ENCODE results near the gene DOK5.
"Not testable (repeated sequence)": the region's sequence is repeated elsewhere in the genome, so short reads cannot be mapped to it uniquely, and the experiment has no call there.

Gene DOK5

GRCh38 chr20:54472607-54473006, 2.8 kb upstream of the DOK5 start:
- DNase-seq (ENCODE audit: low spot score), result no peak

GRCh38 chr20:54473340-54473739, 2.1 kb upstream of the DOK5 start:
- no peak for DNase-seq (ENCODE audit: low spot score)

GRCh38 chr20:54474046-54474445, 1.3 kb upstream of the DOK5 start:
- DNase-seq (ENCODE audit: low spot score), result no peak

- no peak for DNase-seq (ENCODE audit: low spot score)
These were observed 527 bp upstream of the DOK5 start for GRCh38 chr20:54474866-54475265.

- DNase-seq (ENCODE audit: low spot score), result no peak
These were observed 996 bp downstream of the DOK5 start for GRCh38 chr20:54476169-54477009.

- DNase-seq (ENCODE audit: low spot score), result no peak
These were observed 2.0 kb downstream of the DOK5 start for GRCh38 chr20:54477191-54477955.

GRCh38 chr20:54479138-54479906, 3.9 kb downstream of the DOK5 start:
- no peak for DNase-seq (ENCODE audit: low spot score)

GRCh38 chr20:54479937-54480336, 4.5 kb downstream of the DOK5 start:
- DNase-seq (ENCODE audit: low spot score), result not testable (repeated sequence)

GRCh38 chr20:54481442-54481841, 6.0 kb downstream of the DOK5 start:
- DNase-seq (ENCODE audit: low spot score), result no peak

- DNase-seq (ENCODE audit: low spot score), result no peak
These were observed 10.2 kb downstream of the DOK5 start for GRCh38 chr20:54485631-54486030.

- DNase-seq (ENCODE audit: low spot score), result no peak
These were observed 11.2 kb downstream of the DOK5 start for GRCh38 chr20:54486585-54486984.

GRCh38 chr20:54488442-54488841, 13.0 kb downstream of the DOK5 start:
- no peak for DNase-seq (ENCODE audit: low spot score)

GRCh38 chr20:54491506-54491905, 16.1 kb downstream of the DOK5 start:
- no peak for DNase-seq (ENCODE audit: low spot score)

GRCh38 chr20:54494303-54495006, 19.1 kb downstream of the DOK5 start:
- no peak for DNase-seq (ENCODE audit: low spot score)

- DNase-seq (ENCODE audit: low spot score), result no peak
These were observed 22.7 kb downstream of the DOK5 start for GRCh38 chr20:54497931-54498718.

GRCh38 chr20:54499111-54499510, 23.7 kb downstream of the DOK5 start:
- DNase-seq (ENCODE audit: low spot score), result no peak

GRCh38 chr20:54502179-54502578, 26.8 kb downstream of the DOK5 start:
- DNase-seq (ENCODE audit: low spot score), result no peak

- DNase-seq (ENCODE audit: low spot score), result no peak
These were observed 31.2 kb downstream of the DOK5 start for GRCh38 chr20:54506643-54507042.

GRCh38 chr20:54510541-54511129, 35.2 kb downstream of the DOK5 start:
- no peak for DNase-seq (ENCODE audit: low spot score)

GRCh38 chr20:54512694-54513093, 37.3 kb downstream of the DOK5 start:
- DNase-seq (ENCODE audit: low spot score), result no peak

Measured in hematopoietic multipotent progenitor cell treated with erythropoietin and hydrocortisone succinate and interleukin-3 and kit ligand, for 15 days (in vitro differentiated cells).